T follicular helper cell (primary cell): Measurements from ENCODE around the gene KDM1B.
"Not testable (repeated sequence)": the region's sequence is repeated elsewhere in the genome, so short reads cannot be mapped to it uniquely, and the experiment has no call there.

Experiments used
- DNase-seq: peaks from one replicate; pipeline ENCODE4 v3.0.0-alpha.2; 2020; ENCODE audit warnings: low read depth

KDM1B gene

DNA sequence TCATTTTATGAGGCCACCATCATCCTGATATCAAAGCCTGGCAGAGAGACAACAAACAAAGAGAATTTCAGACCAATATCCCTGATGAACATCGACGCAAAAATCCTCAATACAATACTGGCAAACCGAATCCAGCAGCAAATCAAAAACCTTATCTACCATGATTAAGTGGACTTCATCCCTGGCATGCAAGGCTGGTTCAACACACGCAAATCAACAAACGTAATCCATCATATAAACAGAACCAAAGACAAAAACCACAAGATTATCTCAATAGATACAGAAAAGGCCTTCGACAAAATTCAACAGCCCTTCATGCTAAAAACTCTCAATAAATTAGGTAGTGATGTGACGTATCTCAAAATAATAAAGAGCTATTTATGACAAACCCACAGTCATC is 76.6 kb downstream of the KDM1B start:
- not testable (repeated sequence) for DNase-seq

DNA sequence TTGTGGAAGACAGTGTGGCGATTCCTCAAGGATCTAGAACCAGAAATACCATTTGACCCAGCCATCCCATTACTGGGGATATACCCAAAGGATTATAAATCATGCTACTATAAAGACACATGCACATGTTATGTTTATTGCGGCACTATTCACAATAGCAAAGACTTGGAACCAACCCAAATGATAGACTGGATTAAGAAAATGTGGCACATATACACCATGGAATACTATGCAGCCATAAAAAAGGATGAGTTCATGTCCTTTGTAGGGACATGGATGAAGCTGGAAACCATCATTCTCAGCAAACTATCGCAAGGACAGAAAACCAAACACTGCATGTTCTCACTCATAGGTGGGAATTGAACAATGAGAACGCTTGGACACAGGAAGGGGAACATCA is 78.5 kb downstream of the KDM1B start:
- DNase-seq = not testable (repeated sequence)

GRCh38 chr6:18234564-18234963 is 79.3 kb downstream of the KDM1B start:
- no peak for DNase-seq

GRCh38 chr6:18235524-18235923 is 80.3 kb downstream of the KDM1B start:
- DNase-seq = no peak

GRCh38 chr6:18237167-18237566 is 81.9 kb downstream of the KDM1B start:
- DNase-seq = no peak

DNA sequence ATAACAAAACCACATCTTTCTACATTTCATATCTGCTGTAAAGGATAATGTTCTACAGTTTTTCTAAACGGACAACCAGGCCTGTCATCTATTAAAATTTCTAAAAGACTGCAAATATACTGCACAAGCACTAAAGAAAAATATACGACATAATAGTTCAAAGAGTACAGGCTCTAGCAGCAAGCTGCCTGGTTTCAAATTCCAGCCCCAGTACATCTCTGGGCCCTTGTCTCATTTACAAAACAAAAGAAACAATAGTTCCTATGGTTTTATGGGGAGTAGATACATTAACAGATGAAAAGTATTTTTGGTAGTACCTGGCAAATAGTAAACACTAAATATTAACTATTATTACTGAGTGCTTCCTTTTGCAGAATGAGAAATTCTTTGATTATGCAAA is 85.0 kb downstream of the KDM1B start:
- no peak for DNase-seq

- DNase-seq = no peak
These were observed 86.2 kb downstream of the KDM1B start for GRCh38 chr6:18241208-18242038.

GRCh38 chr6:18242062-18242851 is 87.0 kb downstream of the KDM1B start:
- DNase-seq = no peak

DNA sequence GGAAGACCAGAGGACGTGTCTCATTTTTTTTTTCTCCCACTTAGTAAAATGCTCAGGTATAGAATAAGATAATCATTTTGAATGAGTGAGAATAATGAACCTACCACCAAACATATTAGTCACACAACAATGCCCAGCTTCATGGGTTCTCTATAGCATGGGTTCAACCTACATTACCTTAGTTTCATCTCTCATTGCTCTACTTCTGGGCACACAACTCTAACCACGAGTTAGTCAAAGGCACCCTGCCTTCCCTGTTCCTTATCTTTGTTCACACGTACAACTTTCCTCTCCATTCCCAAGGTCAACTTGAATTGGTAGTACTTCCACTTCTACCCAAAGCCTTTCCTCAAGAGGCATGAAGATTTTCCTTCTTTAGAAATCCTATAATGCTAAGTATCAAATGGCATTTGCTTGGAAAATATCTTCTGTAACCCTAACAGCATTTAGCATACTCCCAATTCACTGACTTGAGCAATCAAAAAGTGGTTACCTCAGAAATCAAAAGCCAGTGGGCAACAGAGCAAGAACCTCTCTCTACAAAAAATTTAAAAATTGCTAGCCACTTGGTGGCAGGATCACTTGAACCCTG is 88.2 kb downstream of the KDM1B start:
- no peak for DNase-seq

GRCh38 chr6:18244251-18244650 is 89.0 kb downstream of the KDM1B start:
- DNase-seq = no peak

- DNase-seq = no peak
These were observed 89.9 kb downstream of the KDM1B start for GRCh38 chr6:18245079-18245478.

DNA sequence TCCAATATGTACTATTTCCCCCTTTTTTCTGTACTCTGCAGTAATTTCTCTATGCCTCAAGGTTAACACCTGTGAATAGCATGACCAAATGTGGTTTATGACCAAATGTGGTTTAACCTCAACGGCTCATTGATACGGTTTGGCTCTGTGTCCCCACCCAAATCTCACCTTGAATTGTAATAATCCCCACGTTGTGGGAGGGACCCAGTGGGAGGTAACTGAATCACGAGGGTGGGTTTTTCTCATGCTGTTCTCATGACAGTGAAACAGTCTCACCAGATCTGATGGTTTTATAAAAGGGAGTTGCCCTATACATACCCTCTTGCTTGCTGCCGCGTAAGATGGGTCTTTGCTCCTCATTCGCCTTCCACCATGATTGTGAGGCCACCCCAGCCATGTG is 90.4 kb downstream of the KDM1B start:
- DNase-seq = no peak

GRCh38 chr6:18246205-18246604 is 91.0 kb downstream of the KDM1B start:
- no peak for DNase-seq

DNA sequence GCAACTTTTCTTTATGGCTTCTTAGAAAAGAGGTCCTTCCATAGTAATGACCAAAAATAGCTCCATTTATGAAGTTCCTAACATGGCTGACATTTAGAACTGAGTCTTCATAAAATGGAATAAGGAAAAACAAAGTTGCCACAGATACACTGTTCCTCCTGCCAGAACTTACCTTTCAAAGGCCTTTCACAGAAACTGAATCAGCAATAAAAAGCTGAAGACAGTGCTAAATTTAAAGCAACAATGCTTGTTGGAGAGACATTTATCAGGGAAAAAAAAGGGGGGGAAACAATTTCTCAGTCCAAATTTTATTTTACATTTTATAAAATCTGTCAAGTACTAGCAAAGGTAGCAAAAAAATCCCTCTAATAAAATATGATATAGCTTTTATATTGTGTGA is 91.8 kb downstream of the KDM1B start:
- no peak for DNase-seq

- DNase-seq = no peak
These were observed 93.5 kb downstream of the KDM1B start for GRCh38 chr6:18248698-18249097.

- DNase-seq = no peak
These were observed 94.0 kb downstream of the KDM1B start for GRCh38 chr6:18249271-18249670.

- no peak for DNase-seq
These were observed 98.4 kb downstream of the KDM1B start for GRCh38 chr6:18253635-18254034.

DNA sequence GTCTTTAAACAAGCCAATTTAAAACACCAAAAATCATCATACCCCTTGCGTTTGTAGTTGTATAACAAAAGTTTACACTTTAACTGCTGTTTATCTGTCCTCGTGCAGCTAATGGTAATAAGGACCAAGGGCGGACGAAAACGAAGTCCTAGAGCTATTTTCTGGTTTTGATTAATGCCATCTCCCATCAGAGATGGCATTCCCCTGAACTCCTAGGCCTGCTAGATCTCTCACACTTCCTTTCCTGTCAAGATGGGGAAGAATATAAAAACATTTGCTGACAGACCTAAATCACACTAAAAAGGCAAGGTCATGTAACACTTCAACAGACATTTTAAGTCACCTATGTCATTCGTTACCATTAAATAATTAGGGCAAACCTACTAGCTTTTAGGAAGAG is 99.6 kb downstream of the KDM1B start:
- no peak for DNase-seq

- DNase-seq = no peak
These were observed 104.6 kb downstream of the KDM1B start for GRCh38 chr6:18259675-18260447.

DNA sequence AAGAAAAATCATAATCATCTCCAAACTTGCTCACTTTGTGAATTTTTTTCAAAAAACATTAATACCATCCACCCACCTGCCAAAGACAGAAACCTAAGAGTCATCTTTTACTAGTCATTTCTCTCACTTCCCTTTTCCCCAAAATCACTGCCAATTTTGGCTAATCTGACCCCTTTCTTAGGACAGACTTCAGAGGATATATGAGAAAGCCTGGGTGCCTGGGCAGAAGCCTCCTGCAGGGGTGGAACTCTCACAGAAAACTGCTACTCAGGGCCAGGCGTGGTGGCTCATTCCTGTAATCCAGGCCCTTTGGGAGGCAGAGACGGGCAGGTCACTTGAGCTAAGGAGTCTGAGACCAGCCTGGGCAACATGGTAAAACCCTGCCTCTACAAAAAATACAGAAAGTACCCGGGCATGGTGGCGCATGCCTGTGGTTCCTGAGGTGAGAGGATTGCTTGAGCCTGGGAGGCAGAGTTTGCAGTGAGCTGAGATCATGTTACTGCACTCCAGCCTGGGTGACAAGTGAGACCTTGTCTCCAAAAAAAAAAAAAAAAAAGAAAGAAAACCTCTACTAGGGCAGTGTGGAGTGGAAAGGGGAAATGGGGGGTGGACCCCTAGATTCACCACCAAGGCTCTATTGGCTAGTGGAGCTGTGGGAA is 105.4 kb downstream of the KDM1B start:
- DNase-seq = no peak

DNA sequence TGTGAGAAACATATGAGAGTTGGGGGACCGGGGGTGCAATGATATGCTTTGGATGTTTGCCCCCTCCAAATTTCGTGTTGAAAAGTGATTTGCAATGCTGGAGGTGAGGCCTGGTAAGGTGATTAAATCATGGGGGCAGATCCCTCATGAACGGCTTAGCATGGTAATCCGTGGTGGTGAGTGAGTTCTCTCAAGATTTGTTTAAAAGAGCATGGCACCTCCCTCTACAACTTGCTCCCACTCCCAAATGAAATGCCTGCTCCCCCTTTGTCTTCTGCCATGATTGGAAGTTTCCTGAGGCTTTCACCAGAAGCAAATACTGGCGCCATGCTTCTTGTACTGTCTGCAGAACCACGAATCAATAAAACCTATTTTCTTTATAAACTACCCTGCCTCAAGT is 106.7 kb downstream of the KDM1B start:
- no peak for DNase-seq
